GM21576 (cell line): ENCODE data around the gene ARHGEF6.

Experiments
- ATAC-seq: cut with Tn5 transposase; IDR thresholded peaks from one replicate; pipeline ENCODE4 v1.9.1; 2021; ENCODE audit warnings: mild to moderate bottlenecking, moderate library complexity; ENCODE audit not compliant: unreplicated experiment

ARHGEF6 gene

GRCh38 chrX:136652822-136653723 is 127.7 kb downstream of the ARHGEF6 start:
- ATAC-seq = no peak

GRCh38 chrX:136650811-136651210 is 129.9 kb downstream of the ARHGEF6 start:
- no peak for ATAC-seq

- ATAC-seq = no peak
These were observed 132.9 kb downstream of the ARHGEF6 start, which contains the start of gene CD40LG for GRCh38 chrX:136647677-136648360. CD40LG (plus strand) TSS chrX:136648158; CDS start chrX:136648249, 91 bp downstream.

- ATAC-seq = no peak
These were observed 134.0 kb downstream of the ARHGEF6 start for GRCh38 chrX:136646602-136647239.

GRCh38 chrX:136643243-136643642 is 137.5 kb downstream of the ARHGEF6 start:
- ATAC-seq = no peak

- ATAC-seq = no peak
These were observed 141.1 kb downstream of the ARHGEF6 start for GRCh38 chrX:136639506-136640176.

DNA sequence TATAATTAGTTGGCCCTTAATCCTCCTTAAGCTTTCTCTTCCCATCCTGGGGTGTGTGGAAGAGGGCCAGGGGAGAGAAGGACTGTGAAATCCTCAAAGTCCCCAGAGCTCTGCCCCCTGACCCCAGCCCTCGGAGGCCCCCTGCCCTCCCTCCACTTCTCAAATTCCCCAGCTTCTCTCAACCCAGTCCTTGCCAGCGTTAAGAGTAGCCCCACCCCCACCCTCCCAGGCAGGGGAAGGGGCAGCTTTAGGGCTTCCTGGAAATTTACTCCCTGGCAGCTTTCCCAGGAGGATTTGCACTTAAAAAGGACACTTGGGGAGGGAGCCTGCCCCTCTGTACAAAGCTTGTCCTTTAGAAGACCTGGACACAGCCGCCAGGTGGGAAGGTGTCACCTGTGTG is 144.6 kb downstream of the ARHGEF6 start:
- no peak for ATAC-seq

- peak; percentile 91 for ATAC-seq
These were observed 145.5 kb downstream of the ARHGEF6 start for GRCh38 chrX:136635235-136635634.

DNA sequence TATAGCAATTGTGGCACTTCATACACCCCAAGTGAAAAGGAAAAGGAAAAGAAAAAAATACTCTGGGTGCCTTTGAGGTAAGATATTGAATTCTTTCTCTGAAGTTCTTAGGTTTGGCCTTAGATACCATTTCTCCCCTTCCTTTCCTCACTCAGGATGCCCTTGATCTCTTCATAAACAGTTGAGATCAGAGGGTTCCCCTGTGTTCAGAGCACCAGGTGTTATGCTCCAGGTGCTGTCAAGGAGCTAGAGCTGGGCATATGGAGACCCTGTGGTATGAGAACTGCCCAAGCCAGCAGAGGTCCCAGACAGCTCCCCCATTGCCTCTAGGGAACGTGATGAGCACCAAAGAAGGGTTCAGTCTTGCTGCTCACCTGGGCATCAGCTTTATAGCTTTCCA is 149.9 kb downstream of the ARHGEF6 start:
- no peak for ATAC-seq

GRCh38 chrX:136629084-136629750 is 151.5 kb downstream of the ARHGEF6 start:
- no peak for ATAC-seq

DNA sequence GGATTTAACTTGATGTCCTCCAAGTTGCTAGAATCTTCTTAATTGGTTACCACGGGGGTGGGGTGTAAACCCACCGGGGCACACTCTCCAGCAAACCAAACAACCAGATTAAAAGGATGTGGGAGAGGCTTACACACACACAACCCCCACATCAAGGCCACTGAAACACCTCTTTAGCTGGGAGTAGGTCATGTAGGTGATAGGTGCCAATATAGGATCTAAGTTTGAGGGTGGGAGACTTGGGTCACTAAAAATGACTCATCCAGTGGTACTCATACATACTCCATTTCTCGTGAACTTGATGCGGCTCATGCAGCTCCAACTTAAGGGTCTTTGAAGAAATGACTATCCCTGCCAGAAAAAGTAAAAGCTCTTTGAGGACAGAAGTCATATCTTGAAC is 153.3 kb downstream of the ARHGEF6 start:
- ATAC-seq = no peak

GRCh38 chrX:136626891-136627290 is 153.8 kb downstream of the ARHGEF6 start:
- ATAC-seq = no peak

GRCh38 chrX:136626237-136626636 is 154.5 kb downstream of the ARHGEF6 start:
- no peak for ATAC-seq

GRCh38 chrX:136625246-136625645 is 155.5 kb downstream of the ARHGEF6 start:
- no peak for ATAC-seq

DNA sequence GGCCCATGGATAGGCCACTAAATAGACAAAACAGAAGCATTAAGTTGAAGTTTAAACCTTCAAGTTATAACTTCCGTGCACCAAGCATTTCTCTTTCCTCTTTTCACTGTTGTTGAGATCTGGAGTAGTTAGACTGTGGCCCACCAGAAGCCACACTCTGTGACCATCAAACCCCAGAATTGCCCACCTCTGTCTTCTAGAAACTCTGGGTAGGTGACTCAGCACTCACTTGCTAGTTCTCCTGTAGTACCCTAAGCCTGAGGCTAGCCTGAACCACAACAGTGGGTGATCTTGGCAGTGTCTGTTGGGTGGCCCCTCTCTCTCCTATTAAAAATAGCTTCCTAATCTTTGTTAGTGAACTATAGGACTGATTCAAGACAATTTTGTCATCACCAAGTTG is 157.3 kb downstream of the ARHGEF6 start:
- no peak for ATAC-seq

DNA sequence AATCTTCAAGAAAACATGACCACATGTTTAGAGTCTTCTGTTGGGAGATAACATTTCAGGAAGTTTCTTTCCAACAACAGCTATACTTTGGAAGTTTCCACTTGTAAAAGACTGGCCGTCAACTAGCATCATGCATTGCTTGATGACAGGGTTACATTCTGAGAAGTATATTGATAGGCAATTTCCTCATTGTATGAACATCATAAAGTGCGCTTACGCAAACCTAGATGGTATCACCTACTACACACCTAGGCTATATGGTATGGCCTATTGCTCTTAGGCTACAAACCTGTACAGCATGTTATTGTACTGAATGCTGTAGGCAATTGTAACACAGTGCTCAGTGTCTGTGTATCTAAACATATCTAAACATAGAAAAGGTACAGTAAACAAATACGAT is 158.2 kb downstream of the ARHGEF6 start:
- ATAC-seq = no peak

- no peak for ATAC-seq
These were observed 160.0 kb downstream of the ARHGEF6 start for GRCh38 chrX:136620780-136621179.

- ATAC-seq = no peak
These were observed 160.7 kb downstream of the ARHGEF6 start for GRCh38 chrX:136619899-136620505.

DNA sequence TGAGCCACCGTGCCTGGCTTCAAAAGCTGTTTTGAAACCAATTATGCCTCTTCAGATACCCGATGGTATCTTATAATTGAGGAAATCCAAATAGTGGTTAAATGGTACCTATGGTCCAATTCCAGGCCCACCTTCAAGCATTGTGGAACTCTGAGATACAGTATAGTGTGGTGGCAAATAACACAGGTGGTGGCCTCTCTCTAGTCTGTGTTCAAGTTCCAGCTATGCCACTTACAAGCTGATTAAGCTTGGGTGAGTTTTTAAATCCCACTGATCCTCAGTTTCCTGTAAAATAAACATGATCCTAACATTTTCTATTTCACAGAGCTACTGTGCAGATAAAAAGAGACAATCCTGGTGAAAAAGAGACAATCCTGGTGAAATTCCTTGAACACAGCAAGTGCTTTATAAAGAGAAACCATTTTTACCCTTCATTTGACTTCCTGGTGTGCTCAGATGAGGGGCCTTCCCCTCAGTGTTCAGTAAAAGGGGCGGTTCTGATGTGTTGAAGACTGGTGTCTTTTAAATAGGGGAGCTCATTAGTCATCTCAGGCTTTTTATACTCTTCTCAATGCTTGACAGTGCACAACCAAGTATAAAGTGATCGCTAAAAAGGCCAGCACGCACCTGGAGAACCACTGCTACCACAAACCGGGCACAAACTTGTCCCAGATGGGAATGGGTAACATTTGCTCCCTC is 163.6 kb downstream of the ARHGEF6 start:
- peak; percentile 90 for ATAC-seq
